ENCODE results near the gene CXCR5.

DNA sequence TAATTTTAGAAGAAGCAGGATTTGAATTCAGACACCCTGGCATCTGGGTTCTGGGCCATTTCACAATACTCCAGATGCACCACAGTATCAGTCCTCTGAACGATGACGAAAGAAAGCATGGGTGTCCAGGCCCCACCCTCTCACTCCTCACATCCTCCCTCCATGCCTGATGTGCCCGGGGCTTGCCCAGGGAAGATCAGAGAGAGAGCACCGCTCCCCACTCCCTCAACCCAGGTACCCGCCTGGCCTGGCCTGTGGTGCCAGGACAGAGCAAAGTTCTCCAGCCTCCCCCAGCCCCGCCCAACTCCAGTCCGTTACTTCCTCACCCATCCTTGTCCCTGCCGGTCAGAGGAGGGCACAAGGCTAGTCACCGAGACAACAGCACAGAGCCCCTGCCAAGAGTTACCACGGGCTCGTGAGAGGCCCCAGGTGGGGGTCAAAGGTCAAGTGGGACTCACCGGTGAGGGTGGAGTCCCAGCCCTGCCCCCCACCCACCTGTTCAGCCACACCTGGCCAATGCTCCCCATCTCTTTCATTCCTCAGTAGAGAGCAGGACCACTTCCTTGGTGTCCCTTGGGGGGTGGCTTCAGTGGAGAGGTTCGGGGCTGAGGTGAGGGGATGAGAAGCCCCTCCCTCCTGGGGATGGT, 33.9 kb downstream of the CXCR5 start:
- TF ChIP-seq CTCF (IDR thresholded peaks at IDR 0.05) (no peak), EP300 (IDR thresholded peaks at IDR 0.05) (peak in 1 of 4 donors; percentile 73), POLR2A (IDR thresholded peaks at IDR 0.05) (peak in 1 of 2 donors; percentile 31)

Data from sigmoid colon (tissue), 4 donors.